ENCODE data around the gene BEND6.

The BEND6 gene

DNA sequence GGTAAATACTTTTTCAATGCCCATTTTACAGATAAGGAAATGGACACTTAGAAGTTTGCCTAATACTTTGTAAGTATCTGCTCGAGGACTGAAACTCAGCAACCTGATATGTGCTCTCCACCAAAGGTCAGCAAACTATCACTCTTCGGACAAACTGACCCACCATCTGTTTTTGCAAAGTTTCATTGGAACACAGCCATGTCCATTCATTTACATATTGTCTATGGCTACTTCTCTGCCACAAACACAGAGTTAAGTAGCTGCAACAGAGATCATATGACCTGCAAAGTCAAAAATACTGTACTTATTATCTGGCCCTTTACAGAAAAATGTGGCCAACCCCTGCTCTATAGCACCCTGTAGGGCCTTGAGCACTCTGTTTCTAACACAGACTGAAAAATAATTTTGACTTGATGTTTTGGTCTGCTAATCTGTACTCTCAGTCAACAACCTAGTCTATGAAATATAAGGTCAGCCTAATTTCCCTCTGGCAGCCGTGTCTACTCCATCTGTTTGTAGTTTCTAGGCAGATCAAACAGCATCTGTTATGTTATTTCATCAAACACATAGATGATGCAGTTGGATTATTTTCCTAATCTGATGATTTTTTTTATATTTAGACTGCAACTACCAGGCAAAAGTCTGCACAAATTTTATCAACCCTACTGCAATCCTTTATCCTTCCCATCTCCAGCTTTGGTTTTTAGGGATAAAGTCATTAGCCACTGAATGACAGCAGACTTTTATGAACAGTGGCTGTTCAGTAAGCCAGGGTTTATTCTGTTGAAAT is 41.4 kb upstream of the BEND6 start:
- no peaks in the 10 kb centered on the region; the same call in 1 of the 2 replicates for H3K9me3 ChIP-seq
- H3K4me3 ChIP-seq (ENCODE audit: low read depth, low read length) = no peak overlapping the region
- H3K4me1 ChIP-seq = no peaks in the 10 kb centered on the region
- TF ChIP-seq, protein P1, sequence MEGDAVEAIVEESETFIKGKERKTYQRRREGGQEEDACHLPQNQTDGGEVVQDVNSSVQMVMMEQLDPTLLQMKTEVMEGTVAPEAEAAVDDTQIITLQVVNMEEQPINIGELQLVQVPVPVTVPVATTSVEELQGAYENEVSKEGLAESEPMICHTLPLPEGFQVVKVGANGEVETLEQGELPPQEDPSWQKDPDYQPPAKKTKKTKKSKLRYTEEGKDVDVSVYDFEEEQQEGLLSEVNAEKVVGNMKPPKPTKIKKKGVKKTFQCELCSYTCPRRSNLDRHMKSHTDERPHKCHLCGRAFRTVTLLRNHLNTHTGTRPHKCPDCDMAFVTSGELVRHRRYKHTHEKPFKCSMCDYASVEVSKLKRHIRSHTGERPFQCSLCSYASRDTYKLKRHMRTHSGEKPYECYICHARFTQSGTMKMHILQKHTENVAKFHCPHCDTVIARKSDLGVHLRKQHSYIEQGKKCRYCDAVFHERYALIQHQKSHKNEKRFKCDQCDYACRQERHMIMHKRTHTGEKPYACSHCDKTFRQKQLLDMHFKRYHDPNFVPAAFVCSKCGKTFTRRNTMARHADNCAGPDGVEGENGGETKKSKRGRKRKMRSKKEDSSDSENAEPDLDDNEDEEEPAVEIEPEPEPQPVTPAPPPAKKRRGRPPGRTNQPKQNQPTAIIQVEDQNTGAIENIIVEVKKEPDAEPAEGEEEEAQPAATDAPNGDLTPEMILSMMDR (IDR thresholded peaks at IDR 0.05; ENCODE audit: low read depth, low read length) = no peak
- no peaks in the 10 kb centered on the region; the same call in 1 of the 2 replicates for H3K27me3 ChIP-seq
- no peaks in the 10 kb centered on the region for H3K36me3 ChIP-seq
- DNase-seq = no peak

DNA sequence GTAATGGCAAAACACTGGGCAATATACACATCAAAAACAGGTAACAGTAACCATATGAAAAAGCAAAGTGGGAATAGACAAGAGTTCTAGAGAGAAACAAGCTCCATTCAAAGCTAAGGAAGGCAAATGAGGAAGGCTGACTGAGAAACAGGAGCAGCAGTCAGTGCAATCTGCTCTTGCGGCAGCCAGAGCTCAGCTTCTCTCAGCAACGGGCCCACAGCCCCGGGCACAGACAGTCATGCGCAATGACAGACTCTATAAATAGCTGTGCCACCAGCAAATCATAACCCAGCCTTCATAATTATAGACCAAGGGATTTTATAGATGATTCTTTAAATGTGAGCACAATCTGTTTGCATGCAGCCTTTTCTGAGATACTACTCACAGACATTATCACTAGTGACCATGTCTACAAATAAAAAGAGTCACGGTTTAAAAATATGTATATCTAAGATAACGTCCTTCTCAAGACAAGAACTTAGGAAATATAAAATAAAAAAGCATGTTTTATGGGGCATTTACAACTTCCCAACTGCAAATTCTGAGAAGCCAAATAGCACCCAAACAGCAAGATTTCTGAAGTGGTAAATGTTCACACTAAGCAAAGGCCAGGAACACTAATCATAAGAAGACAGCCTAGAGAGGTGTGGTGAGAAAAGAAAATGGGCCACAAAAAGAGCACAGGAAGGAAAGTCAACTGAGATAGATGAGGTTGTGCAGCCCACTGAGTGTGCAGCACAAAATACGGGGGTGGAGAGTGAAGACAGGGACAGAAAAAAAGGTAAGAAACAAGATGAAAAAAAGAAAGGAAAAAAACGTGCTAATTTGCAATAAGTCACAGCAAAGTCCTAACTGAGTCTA is 39.9 kb upstream of the BEND6 start:
- peak; percentile 12 for DNase-seq
- Histone ChIP-seq H3K4me1 (no peaks in the 10 kb centered on the region), H3K27me3 (no peaks in the 10 kb centered on the region; the same call in 1 of the 2 replicates), H3K9me3 (no peaks in the 10 kb centered on the region; the same call in 1 of the 2 replicates), H3K36me3 (no peaks in the 10 kb centered on the region), H3K4me3 (ENCODE audit: low read depth, low read length) (no peak overlapping the region)
- TF ChIP-seq, protein P1 (IDR thresholded peaks at IDR 0.05; ENCODE audit: low read depth, low read length) = no peak

DNA sequence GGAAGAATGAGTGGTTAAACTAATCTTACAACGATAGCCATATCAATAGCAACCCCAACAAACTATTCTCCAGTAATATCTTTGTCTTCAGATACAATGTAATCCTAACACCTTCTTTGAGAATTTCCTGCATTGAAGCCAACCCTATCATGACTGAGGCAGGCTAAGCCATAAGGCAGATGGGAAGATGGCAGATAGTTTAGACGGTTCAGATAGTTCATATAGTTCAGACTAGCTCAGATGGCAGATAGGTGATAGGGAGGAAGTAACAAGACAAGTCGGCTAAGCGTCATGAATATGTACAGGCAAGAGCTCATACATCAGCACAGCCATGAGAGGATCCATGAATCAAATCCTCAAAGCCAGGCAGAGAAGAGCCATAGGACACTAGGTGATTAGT is 39.1 kb upstream of the BEND6 start:
- DNase-seq = no peak
- TF ChIP-seq, protein P1 (IDR thresholded peaks at IDR 0.05; ENCODE audit: low read depth, low read length) = no peak
- Histone ChIP-seq H3K36me3 (no peaks in the 10 kb centered on the region), H3K4me3 (ENCODE audit: low read depth, low read length) (no peak overlapping the region), H3K4me1 (no peaks in the 10 kb centered on the region), H3K27me3 (no peaks in the 10 kb centered on the region; the same call in 1 of the 2 replicates), H3K9me3 (no peaks in the 10 kb centered on the region; the same call in 1 of the 2 replicates)

DNA sequence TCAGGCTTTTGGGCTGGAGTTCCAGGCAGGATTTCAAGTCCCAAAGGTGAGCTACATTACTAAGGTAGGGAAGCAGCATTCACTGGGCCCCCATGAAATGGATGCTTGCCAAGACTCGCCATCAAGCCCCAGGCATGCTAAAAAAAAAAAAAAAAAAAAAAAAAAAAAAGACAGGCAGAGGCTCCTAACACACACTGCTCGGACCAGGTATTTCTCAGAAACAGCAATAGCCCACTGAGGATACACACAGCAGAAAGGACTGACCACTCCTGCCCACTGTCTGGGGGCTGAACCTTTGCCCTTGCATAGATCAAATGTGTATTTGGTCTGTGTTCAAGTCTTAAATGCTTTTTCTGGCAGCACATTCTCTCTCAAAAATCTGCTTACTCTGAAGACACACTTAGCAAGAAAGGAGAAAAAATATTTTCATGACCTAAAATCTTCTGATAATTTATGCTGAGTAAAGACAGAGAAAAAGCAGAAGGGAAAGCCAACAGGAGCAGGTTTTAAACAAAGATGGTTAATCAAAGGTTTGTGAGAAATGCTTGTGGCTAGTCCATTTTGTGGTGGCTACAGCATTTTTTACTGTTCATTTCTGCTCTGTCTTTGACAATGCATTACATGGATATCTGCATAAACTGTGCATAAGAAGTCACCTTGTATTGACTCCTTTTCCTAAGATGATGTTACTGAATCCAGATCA is 37.9 kb upstream of the BEND6 start:
- TF ChIP-seq, protein P1 (IDR thresholded peaks at IDR 0.05; ENCODE audit: low read depth, low read length) = no peak

DNA sequence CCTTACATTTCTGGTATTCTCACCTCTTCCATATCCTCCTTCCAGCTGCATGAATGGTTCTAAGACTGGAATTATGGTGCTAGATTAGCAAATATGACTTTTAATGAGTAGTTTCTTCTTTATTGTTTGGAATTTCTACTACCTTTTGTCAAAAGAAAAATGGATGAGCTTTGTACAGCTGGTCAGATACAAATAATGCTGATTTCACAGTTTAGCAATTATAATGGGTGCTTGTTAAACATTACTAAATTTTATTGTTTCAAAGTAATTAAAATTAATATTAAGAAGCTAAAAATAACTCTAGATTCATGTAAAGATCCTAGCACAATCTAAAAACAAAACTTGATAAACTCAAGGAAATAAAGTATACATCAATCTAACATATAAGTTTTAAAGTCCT is 32.3 kb upstream of the BEND6 start:
- Histone ChIP-seq H3K9me3 (no peaks in the 10 kb centered on the region), H3K36me3 (no peaks in the 10 kb centered on the region), H3K27me3 (0 out of 2 replicates have a peak, but pooled peaks cover 3% of the 10 kb centered on the region), H3K4me3 (ENCODE audit: low read depth, low read length) (no peak overlapping the region), H3K4me1 (no peaks in the 10 kb centered on the region)
- TF ChIP-seq, protein P1 (IDR thresholded peaks at IDR 0.05; ENCODE audit: low read depth, low read length) = no peak
- no peak for DNase-seq

More for the DNA sequence above, 37.9 kb upstream of the BEND6 start:
- Histone ChIP-seq H3K4me3 (ENCODE audit: low read depth, low read length) (no peak overlapping the region), H3K9me3 (no peaks in the 10 kb centered on the region; the same call in 1 of the 2 replicates), H3K27me3 (no peaks in the 10 kb centered on the region; the same call in 1 of the 2 replicates), H3K4me1 (no peaks in the 10 kb centered on the region), H3K36me3 (no peaks in the 10 kb centered on the region)
- DNase-seq = no peak

Data from BE2C (cell line).